K562 (cell line): ENCODE data around the gene RPL10A. TPM values are rescaled to one million over a fixed set of nuclear protein-coding genes. Genes with fewer than 3 reads are reported as not detected.

Experiments
- ARID3A ChIP-seq: IDR thresholded peaks from 2 replicates; pipeline ENCODE4 v1.6.1; 2012; ENCODE audit warnings: low read depth, low read length, improper control_type of control experiment, borderline replicate concordance
- CEBPG ChIP-seq, 3 experiments: fragments of 200-800 bp in 1 of 3; sonication (Bioruptor generic) in 1 of 3; sonication (generic) in 1 of 3; formaldehyde crosslinking in 1 of 3; IDR thresholded peaks in 2 of 3; conservative IDR thresholded peaks in 1 of 3; 2 replicates each; pipeline versions ENCODE4 v1.6.1 to v1.8.0; 2016 to 2022; ENCODE audit warnings: missing compliant biosample characterization in 2 of 3, missing genetic modification characterization in 2 of 3, mild to moderate bottlenecking in 1 of 3, missing genetic modification reagents in 1 of 3
- FOXP1 ChIP-seq: sonication (generic); formaldehyde crosslinking; IDR thresholded peaks from 2 replicates; pipeline ENCODE4 v1.8.0; 2022; ENCODE audit warnings: mild to moderate bottlenecking, missing genetic modification reagents
- HDAC1 ChIP-seq, 2 experiments: fragments of 450-650 bp; IDR thresholded peaks; 2 replicates each; pipeline ENCODE4 v1.6.1; 2016 to 2017; ENCODE audit warnings: inconsistent platforms in 1 of 2, mild to moderate bottlenecking in 1 of 2, moderate library complexity in 1 of 2
- ID3 ChIP-seq, 2 experiments: fragments of 250-450 bp in 1 of 2; fragments of 450-650 bp in 1 of 2; sonication (Bioruptor Pico) in 1 of 2; IDR thresholded peaks; 2 replicates each; pipeline versions ENCODE4 v1.6.1 to v1.8.0; 2016 to 2021; ENCODE audit warnings: mild to moderate bottlenecking in 2 of 2, moderate library complexity in 2 of 2, missing compliant biosample characterization in 1 of 2, missing genetic modification characterization in 1 of 2
- MECOM ChIP-seq: fragments of 250-450 bp; sonication (Bioruptor Pico); IDR thresholded peaks from 2 replicates; pipeline ENCODE4 v1.8.0; 2022; ENCODE audit warnings: inconsistent platforms
- MITF ChIP-seq: IDR thresholded peaks from 2 replicates; pipeline ENCODE4 v1.6.1; 2014; ENCODE audit warnings: antibody characterized with exemption
- MNT ChIP-seq, 2 experiments: fragments of 450-650 bp; conservative IDR thresholded peaks; 2 replicates each; pipeline ENCODE4 v1.6.1; 2017; ENCODE audit warnings: mild to moderate bottlenecking in 2 of 2, moderate library complexity in 2 of 2
- MYC ChIP-seq, 2 experiments: fragments of 250-450 bp in 1 of 2; sonication (Bioruptor Pico) in 1 of 2; IDR thresholded peaks; 2 replicates each; pipeline versions ENCODE4 v1.5.1 to v1.6.1; 2012 to 2021; ENCODE audit warnings: low read depth in 2 of 2, borderline replicate concordance in 1 of 2, improper control_type of control experiment in 1 of 2, low read length in 1 of 2, mild to moderate bottlenecking in 1 of 2, moderate library complexity in 1 of 2
- OTX1 ChIP-seq: fragments of 450-650 bp; formaldehyde crosslinking; IDR thresholded peaks from 2 replicates; pipeline ENCODE4 v1.4.0; 2022; ENCODE audit warnings: mild to moderate bottlenecking
- PPARD ChIP-seq: fragments of 250-450 bp; sonication (Bioruptor Pico); IDR thresholded peaks from 2 replicates; pipeline ENCODE4 v1.8.0; 2022; ENCODE audit warnings: inconsistent platforms, mild to moderate bottlenecking, moderate library complexity
- SNAPC5 ChIP-seq: fragments of 250-450 bp; sonication (Bioruptor Pico); IDR thresholded peaks from 2 replicates; pipeline ENCODE4 v1.8.0; 2021; ENCODE audit warnings: moderate library complexity, mild to moderate bottlenecking, inconsistent platforms
- TAF1 ChIP-seq: IDR thresholded peaks from 2 replicates; pipeline ENCODE4 v1.6.1; 2011; ENCODE audit warnings: mild to moderate bottlenecking, low read length, moderate library complexity; ENCODE audit not compliant: insufficient read depth, control insufficient read depth, severe bottlenecking; ENCODE audit errors: extremely low read depth
- ZC3H4 ChIP-seq: sonication (generic); formaldehyde crosslinking; IDR thresholded peaks from 2 replicates; pipeline ENCODE4 v1.9.0; 2021; ENCODE audit warnings: missing genetic modification reagents, borderline replicate concordance
- ZSCAN29 ChIP-seq: fragments of 450-650 bp; IDR thresholded peaks from 2 replicates; pipeline ENCODE4 v1.6.1; 2017
- polyA plus RNA-seq, 8 experiments: library from polyadenylated mRNA; depleted of rRNA in 4 of 8; stranded (reverse) in 5 of 8; unstranded in 3 of 8; fragments of >200 nt; fragmentation: Nextera tagmentation in 2 of 8; fragmentation: Illumina TruSeq in 1 of 8; extraction: Ambion mirVana in 2 of 8; extraction: Trizol in 1 of 8; gene quantifications; 2 replicates each; pipeline versions ENCODE4 v1.2.1 to v1.2.3, GENCODE V29; 2011 to 2014; ENCODE audit warnings: inconsistent platforms in 1 of 8, missing spikeins in 1 of 8
- total RNA-seq, 7 experiments: library from RNA; depleted of rRNA in 6 of 7; stranded (reverse); fragments of >200 nt in 6 of 7; fragmentation: Illumina TruSeq in 2 of 7; extraction: Trizol in 2 of 7; gene quantifications; 2 replicates each; pipeline versions ENCODE4 v1.2.1 to v1.2.3, GENCODE V29; 2011 to 2021; ENCODE audit warnings: low replicate concordance in 1 of 7

RPL10A gene
- total and polyA plus RNA-seq, 9 of the 15 experiments (the other 6 are each of a cell fraction or from before 2014, with no cell fraction given): 1,589 to 3,237 (median 2,116) TPM

GRCh38 chr6:35498422-35499067, 30.3 kb downstream of the RPL10A start (continued):
- TF ChIP-seq ID3 (CRISPR knock-in tag; IDR thresholded peaks at IDR 0.05): no peak
- TF ChIP-seq ID3 (tag; IDR thresholded peaks at IDR 0.05): 0 out of 2 replicates have a peak, but pooled peaks have one; percentile 41
- TF ChIP-seq CEBPG (CRISPR knock-in tag; IDR thresholded peaks at IDR 0.05): peak; percentile 66
- no peak for TF ChIP-seq CEBPG (tag; conservative IDR thresholded peaks at IDR 0.05 in 1 of 2, IDR thresholded peaks at IDR 0.05 in 1 of 2)
- TF ChIP-seq HDAC1 (IDR thresholded peaks at IDR 0.05): peak in 1 of 2 experiments; percentile 23; a peak in 1 of 4 replicates
- TF ChIP-seq PPARD (CRISPR knock-in tag): no peak
- no peak for TF ChIP-seq OTX1
- peak; percentile 65 for TF ChIP-seq FOXP1 (CRISPR knock-in tag)
- TF ChIP-seq ARID3A: no peak
- TF ChIP-seq MNT (conservative IDR thresholded peaks at IDR 0.05): peak; percentile 86 to 91
- TF ChIP-seq ZSCAN29: no peak
- peak; percentile 32 for TF ChIP-seq TAF1
- 0 out of 2 replicates have a peak, but pooled peaks have one; percentile 9 for TF ChIP-seq MITF
- peak; percentile 51; the same call in 1 of the 2 replicates for TF ChIP-seq MECOM (CRISPR knock-in tag)
- peak; percentile 36; the same call in 1 of the 2 replicates for TF ChIP-seq ZC3H4
- TF ChIP-seq MYC (IDR thresholded peaks at IDR 0.05; ENCODE audit: low read depth, low read length): peak; percentile 89
- 0 out of 2 replicates have a peak, but pooled peaks have one; percentile 31 for TF ChIP-seq MYC (CRISPR knock-in tag; IDR thresholded peaks at IDR 0.05; ENCODE audit: borderline replicate concordance, low read depth)
- no peak for TF ChIP-seq SNAPC5 (CRISPR knock-in tag)
